ENCODE measurements around the gene TM9SF1. TPM values are rescaled to one million over a fixed set of nuclear protein-coding genes. Genes with fewer than 3 reads are reported as not detected.

TM9SF1 gene
- total RNA-seq, 1 experiment from 2014 or later: 91.9 TPM

DNA sequence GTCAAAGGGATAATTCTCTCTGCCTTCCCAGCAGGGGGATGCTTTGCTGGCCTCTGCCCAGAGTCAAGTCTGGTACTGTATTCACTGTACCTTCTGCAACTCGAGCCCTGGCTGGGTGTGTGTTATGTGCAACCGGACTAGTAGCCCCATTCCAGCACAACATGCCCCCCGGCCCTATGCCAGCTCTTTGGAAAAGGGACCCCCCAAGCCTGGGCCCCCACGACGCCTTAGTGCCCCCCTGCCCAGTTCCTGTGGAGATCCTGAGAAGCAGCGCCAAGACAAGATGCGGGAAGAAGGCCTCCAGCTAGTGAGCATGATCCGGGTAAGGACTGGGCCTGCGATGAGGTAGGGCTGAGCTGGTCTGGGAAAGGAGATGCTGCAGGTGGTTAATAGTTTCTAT lies 44.7 kb downstream of the TM9SF1 start:
- no peak for DNase-seq (ENCODE audit: low read depth)

DNA sequence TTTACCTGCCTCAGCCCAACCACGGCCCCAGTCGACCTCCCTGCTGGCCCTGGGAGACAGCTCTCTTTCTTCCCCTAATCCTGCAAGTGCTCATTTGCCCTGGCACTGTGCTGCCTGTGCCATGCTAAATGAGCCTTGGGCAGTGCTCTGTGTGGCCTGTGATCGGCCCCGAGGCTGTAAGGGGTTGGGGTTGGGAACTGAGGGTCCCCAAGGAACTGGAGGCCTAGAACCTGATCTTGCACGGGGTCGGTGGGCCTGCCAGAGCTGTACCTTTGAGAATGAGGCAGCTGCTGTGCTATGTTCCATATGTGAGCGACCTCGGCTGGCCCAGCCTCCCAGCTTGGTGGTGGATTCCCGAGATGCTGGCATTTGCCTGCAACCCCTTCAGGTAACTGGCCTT lies 45.2 kb downstream of the TM9SF1 start:
- no peak for DNase-seq (ENCODE audit: low read depth)

DNA sequence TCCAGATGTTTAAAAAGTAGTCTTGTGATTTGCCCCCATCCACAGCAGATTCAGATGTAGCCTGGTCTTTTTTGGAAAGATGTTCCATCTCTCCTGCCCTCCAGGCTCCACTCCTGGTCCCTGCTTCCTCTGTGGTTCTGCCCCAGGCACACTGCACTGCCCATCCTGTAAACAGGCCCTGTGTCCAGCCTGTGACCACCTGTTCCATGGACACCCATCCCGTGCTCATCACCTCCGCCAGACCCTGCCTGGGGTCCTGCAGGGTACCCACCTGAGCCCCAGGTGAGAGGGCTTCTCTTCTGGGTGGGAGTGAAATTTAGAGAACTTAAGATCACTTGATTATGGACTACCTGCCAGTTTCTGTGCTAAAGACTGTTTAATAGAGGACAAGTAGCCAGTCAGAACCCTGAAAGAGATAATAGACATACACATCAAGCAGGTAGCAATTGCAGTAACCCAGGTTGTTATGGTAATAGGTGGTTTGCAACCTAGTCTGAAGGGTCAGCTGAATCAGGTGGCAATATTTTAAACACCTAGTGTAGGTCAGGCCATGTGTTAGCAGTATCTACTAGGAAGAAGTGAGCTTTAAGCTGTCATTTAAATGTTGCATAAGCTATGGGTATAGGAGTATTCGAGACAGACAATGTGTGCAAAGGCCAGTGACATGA lies 45.8 kb downstream of the TM9SF1 start:
- no peak for DNase-seq (ENCODE audit: low read depth)

DNA sequence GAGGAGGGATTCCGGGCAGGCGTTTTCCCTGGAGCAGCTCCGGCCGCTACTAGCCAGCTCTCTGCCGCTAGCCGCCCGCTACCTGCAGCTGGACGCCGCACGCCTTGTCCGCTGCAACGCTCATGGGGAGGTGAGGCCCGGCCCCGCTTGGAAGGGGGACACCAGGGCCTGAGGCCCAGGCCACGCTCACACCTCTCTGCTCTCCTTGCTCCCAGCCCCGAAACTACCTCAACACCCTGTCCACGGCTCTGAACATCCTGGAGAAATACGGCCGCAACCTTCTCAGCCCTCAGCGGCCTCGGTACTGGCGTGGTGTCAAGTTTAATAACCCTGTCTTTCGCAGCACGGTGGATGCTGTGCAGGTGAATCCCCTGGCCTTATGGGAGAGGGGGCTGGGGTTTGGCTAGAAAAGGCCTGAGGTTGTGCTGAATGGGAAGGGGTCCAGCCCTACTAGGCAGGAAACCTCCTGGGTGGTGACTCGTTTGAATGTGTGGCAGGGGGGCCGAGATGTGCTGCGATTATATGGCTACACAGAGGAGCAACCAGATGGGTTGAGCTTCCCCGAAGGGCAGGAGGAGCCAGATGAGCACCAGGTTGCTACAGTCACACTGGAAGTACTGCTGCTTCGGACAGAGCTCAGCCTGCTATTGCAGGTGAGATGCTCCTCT lies 47.3 kb downstream of the TM9SF1 start:
- DNase-seq (ENCODE audit: low read depth): no peak

DNA sequence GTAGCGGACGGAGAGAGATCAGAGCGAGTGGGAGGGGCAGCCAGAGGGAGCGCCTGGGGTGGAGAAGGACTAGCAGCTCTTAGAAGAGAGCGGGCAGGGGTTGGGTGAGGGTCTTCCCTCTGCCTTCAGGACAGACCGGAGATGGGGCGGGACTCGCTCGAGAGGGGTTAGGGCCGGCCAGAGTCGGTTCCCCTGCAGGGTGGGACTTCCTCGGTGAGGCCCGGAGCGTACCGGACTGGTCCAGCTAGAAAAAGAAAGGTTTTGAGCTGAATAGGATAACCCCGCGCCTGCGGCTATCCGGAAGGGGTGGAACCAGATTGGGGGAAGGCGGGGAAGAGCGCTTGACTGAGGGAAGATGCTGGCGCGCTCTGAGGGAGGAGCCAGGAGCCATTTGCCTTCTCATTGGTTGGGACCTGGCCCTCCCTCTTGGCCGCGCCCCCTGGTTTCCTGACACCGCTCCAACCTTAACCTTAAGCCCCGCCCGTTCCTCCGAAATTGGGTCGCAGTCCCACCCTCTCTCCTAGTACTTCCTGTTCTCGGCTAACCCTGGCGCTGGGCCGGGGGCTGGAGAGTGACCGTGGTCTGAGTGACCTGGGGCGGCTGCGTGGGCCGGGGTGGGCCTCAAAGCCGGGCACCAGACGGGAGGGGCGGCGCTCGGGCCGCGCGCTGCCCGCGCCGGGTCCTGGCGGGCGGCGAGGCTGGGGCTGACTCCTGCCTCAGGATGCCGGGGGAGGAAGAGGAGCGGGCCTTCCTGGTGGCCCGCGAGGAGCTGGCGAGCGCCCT lies 48.1 kb downstream of the TM9SF1 start, which contains the start of gene RNF31:
TSS of gene RNF31 (plus strand) at position 521 of the 783 bp plus-strand sequence. CDS start at position 722, 201 bp downstream.
- DNase-seq (ENCODE audit: low read depth): peak; percentile 100

DNA sequence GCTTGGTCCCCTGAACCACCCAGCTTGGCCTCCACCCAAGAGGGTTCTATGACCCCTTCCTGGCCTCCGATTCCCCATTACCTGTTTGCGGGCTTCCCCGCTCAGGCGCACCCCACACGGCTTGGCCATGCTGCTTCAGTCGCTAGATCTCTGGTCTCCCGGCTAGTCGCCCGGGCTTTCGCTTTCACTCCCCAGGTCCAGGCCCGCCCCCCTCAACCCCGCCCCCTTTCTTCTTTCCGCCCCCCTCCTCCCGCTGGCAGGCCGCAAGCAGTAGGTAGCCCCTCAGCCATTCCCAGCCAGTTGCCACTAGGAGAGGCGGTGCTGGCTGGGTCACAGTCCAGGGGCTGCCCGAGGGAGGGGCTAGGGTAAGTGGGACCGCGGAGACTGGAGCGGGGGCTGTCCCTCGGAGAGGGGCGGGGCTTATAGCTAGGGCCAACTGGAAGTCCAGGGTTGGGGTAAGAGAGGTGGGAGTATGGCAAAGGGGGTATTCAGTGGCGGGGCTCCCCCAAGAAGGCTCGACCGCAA lies 48.7 kb downstream of the TM9SF1 start, which contains the start of gene PSME2:
TSS of gene PSME2 (minus strand) at position 158 of the 525 bp plus-strand sequence. CDS start at position 129, 29 bp downstream.
- peak; percentile 100 for DNase-seq (ENCODE audit: low read depth)

DNA sequence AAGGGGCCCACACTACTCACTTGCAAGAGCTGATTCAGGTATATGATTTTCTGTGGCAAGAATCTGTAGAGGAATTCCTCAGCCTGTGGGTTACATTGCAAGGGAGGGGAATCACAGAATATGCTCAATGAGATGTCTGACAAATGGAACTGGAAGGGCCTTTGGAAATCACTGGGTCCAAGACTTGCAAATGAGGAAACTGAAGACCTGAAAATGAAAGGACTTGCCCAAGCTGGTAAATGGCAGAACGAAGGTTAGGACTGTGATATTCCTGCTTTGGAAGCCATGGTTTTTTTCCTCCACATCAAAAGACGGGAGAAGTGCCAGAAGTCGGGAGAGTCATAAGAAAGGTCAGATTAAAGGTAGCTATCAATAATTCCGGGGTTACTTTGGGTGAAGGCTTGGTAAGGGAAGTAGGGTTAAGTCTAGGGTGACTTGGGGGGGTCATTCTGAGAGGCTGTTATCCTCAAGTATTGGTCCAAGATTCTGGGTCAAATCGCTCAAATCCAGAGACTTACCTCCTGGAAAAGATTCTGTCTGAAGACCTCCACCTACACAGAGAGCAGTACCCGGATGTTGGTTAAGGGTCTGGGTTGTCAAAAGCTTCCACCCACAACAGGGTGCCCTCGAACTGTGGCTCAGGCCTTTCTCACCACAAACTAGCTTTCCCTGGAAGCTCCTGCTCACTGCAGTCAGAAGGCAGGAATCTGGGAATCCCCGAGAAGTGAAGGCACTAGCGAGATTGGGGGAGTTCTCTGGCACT lies 49.4 kb downstream of the TM9SF1 start:
- DNase-seq (ENCODE audit: low read depth): no peak

DNA sequence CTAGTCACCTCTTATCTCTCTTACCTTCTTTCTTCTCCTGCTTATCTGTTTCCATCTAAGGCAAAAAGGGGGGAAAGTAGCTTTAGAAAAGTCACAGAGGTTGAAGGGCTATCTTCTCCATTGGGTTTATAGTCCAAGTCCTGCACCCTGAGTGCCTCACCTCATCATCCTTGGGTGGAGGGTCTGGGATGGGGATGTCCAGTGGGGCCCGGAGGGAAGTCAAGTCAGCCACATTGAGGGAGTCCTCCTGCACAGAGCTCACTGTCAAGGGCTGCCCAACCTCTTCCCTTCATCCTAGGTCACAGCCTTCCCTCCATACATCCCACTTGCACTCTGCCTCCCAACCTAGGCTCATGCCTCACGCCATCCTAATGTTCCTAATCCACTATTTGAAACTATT lies 50.0 kb downstream of the TM9SF1 start:
- DNase-seq (ENCODE audit: low read depth): no peak

DNA sequence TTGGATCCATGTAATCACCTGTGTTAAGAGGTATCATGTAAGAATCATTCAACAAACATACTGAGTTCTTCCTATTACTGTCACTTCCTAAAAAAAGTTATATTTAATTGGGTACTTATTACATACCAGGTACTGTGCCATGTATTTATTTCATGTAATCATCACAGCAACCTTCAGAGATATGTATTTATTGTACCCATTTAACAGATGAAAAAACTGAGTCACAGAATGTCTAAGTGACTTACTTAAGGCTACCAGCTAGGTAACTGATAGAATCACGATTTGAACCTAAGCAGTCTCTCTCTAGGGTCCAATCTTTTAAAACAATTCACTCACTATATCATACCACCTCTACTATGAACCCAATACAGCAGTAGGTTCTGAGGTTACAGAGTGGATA lies 50.8 kb downstream of the TM9SF1 start:
- DNase-seq (ENCODE audit: low read depth): no peak

DNA sequence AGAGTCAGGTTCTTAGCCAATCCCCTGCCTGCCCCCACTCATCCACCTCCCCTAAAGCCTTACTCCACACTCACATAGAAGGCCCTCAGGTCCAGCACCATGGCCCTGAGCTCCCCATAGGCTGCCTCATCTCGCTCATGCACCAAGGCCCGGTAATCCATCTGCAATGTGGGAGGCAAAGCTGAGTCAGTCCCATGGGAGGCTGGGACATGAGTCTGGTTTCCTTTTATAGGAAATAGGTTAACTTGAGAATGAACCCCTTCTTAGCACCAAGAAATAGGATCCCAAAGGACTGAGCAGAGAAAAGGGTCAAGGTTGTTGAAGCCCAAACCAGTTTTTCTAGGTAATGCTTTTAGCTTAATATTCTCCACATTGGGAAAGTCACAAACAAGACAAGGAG lies 51.7 kb downstream of the TM9SF1 start:
- DNase-seq (ENCODE audit: low read depth): peak; percentile 62

DNA sequence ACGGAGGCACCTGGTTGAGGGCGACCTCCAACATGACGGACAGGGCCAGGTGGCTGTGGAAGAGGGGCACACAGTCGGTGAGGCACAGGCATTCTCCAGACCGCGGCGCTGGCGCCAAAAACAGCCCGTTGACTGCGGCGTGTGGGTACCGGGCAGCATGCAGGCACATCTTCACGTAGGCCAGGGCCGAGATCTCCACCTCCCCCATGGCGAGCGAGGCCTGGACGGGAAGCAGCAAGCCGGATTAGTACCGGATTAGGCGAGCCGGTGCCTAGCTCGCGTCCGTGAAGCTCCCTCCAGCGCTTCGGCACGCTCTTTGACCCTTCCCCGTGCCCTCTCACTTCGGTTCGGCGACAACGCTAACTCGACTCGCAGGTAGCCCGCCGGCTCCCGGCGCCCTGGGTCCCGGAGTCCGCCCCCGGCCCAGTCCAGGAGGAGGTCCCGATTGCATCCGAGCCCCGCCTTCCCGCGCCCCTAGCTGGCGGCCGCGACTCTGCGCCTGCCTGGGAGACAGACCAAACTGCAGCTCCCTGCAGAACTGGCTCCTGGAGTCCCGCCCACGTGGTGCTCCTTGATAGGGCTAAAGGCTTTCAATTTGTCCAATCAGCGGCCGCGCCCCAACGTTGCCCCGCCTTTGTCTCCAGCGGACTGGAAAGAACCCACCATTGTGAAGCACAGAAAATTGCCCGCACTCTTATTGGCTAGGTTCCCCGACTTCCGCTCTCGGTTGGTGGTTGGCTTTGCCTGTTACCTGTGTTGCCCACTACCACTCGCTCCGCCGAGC lies 54.0 kb downstream of the TM9SF1 start, which contains the start of gene EMC9:
TSS of gene EMC9 (minus strand) at position 495 of the 784 bp plus-strand sequence. CDS start at position 208, 287 bp downstream.
- peak; percentile 100 for DNase-seq (ENCODE audit: low read depth)

DNA sequence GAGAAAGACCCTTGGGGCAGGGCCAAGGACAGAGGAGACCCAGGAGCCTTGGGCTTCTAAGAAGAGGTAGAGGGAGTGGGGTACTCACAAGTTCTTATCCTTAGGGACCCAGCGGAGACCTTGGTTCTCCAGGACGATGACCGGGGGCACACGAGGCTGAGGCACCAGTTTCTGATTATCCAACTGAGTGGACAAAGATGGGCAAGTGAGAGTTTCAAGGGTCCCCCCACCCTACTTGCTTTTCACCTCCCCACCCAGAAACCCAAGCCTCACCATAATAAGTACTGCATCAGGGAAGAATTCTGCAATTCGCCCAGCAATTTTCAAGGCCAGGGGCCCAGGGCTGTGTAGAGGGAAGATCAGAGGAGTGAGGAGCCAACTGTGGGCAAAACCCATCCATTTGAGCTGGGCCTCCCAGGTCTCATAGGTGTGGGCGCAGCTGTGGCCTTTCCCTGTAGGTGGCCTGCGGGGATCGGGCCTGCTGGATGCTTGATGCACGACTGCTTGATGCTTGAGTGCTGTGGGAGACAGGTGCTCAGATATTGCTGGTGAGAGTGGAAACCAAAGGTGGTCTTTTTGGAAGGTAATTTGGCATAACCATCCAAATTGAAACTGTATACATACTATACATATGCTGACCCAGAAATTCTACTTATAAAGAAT lies 55.8 kb downstream of the TM9SF1 start:
- DNase-seq (ENCODE audit: low read depth): no peak

Other genes with a start within 250 kb of the TM9SF1 start
- 32.0 and 52.7 TPM in 2 replicates for gene DHRS4, start 241.7 kb downstream of the TM9SF1 start, total RNA-seq (2014; rRNA removed; shearing (Covaris generic))
- 10.7 and 18.7 TPM in 2 replicates for gene DHRS4L2, start 206.5 kb downstream of the TM9SF1 start, total RNA-seq (2014; rRNA removed; shearing (Covaris generic))
- under 0.01 TPM in 1 of 2 replicates, not detected in the other for gene CARMIL3, start 143.4 kb downstream of the TM9SF1 start, total RNA-seq (2014; rRNA removed; shearing (Covaris generic))
- not detected in 2 replicates for gene CPNE6, start 123.9 kb downstream of the TM9SF1 start, total RNA-seq (2014; rRNA removed; shearing (Covaris generic))
- 6.6 and 12.6 TPM in 2 replicates for gene PCK2, start 101.1 kb downstream of the TM9SF1 start, total RNA-seq (2014; rRNA removed; shearing (Covaris generic))
- 68.9 and 75.2 TPM in 2 replicates for gene DCAF11, start 80.7 kb downstream of the TM9SF1 start, total RNA-seq (2014; rRNA removed; shearing (Covaris generic))
- gene NRL, start 80.5 kb downstream of the TM9SF1 start, total RNA-seq (2014; rRNA removed; shearing (Covaris generic)): 3.1 and 5.9 TPM in 2 replicates
- gene FITM1, start 64.8 kb downstream of the TM9SF1 start, total RNA-seq (2014; rRNA removed; shearing (Covaris generic)): 2.7 TPM in 1 of 2 replicates, not detected in the other
- 191 and 208 TPM in 2 replicates for gene PSME1, start 59.2 kb downstream of the TM9SF1 start, total RNA-seq (2014; rRNA removed; shearing (Covaris generic))
- 25.4 and 46.5 TPM in 2 replicates for gene EMC9, start 53.9 kb downstream of the TM9SF1 start, total RNA-seq (2014; rRNA removed; shearing (Covaris generic))
- gene PSME2, start 48.8 kb downstream of the TM9SF1 start, total RNA-seq (2014; rRNA removed; shearing (Covaris generic)): 241 and 245 TPM in 2 replicates
- gene RNF31, start 47.9 kb downstream of the TM9SF1 start, total RNA-seq (2014; rRNA removed; shearing (Covaris generic)): 49.7 and 68.1 TPM in 2 replicates
- gene IRF9, start 34.2 kb downstream of the TM9SF1 start, total RNA-seq (2014; rRNA removed; shearing (Covaris generic)): 7.9 and 25.5 TPM in 2 replicates
- gene REC8, start 23.4 kb downstream of the TM9SF1 start, total RNA-seq (2014; rRNA removed; shearing (Covaris generic)): not detected in 2 replicates
- 165 and 275 TPM in 2 replicates for gene IPO4, start 6.6 kb downstream of the TM9SF1 start, total RNA-seq (2014; rRNA removed; shearing (Covaris generic))
- not detected in 2 replicates for gene TSSK4, start 10.3 kb upstream of the TM9SF1 start, total RNA-seq (2014; rRNA removed; shearing (Covaris generic))
- 60.1 and 89.8 TPM in 2 replicates for gene CHMP4A, start 18.0 kb upstream of the TM9SF1 start, total RNA-seq (2014; rRNA removed; shearing (Covaris generic))
- gene MDP1, start 20.6 kb upstream of the TM9SF1 start, total RNA-seq (2014; rRNA removed; shearing (Covaris generic)): 12.7 and 18.9 TPM in 2 replicates
- gene NEDD8, start 36.9 kb upstream of the TM9SF1 start, total RNA-seq (2014; rRNA removed; shearing (Covaris generic)): 308 and 348 TPM in 2 replicates
- gene GMPR2, start 37.5 kb upstream of the TM9SF1 start, total RNA-seq (2014; rRNA removed; shearing (Covaris generic)): 83.3 and 112 TPM in 2 replicates
- gene TINF2, start 47.2 kb upstream of the TM9SF1 start, total RNA-seq (2014; rRNA removed; shearing (Covaris generic)): 34.6 and 48.3 TPM in 2 replicates
- gene TGM1, start 67.7 kb upstream of the TM9SF1 start, total RNA-seq (2014; rRNA removed; shearing (Covaris generic)): 0.69 and 2.6 TPM in 2 replicates
- gene RABGGTA, start 76.2 kb upstream of the TM9SF1 start, total RNA-seq (2014; rRNA removed; shearing (Covaris generic)): 21.5 and 22.1 TPM in 2 replicates
- 1.7 and 4.9 TPM in 2 replicates for gene DHRS1, start 104.3 kb upstream of the TM9SF1 start, total RNA-seq (2014; rRNA removed; shearing (Covaris generic))
- gene NOP9, start 104.4 kb upstream of the TM9SF1 start, total RNA-seq (2014; rRNA removed; shearing (Covaris generic)): 15.8 and 17.1 TPM in 2 replicates
- gene CIDEB, start 112.5 kb upstream of the TM9SF1 start, total RNA-seq (2014; rRNA removed; shearing (Covaris generic)): 0.06 TPM in 1 of 2 replicates, not detected in the other
- 6.9 and 16.7 TPM in 2 replicates for gene LTB4R2, start 114.7 kb upstream of the TM9SF1 start, total RNA-seq (2014; rRNA removed; shearing (Covaris generic))
- gene LTB4R, start 116.1 kb upstream of the TM9SF1 start, total RNA-seq (2014; rRNA removed; shearing (Covaris generic)): 2.5 and 6.3 TPM in 2 replicates
- gene ADCY4, start 139.6 kb upstream of the TM9SF1 start, total RNA-seq (2014; rRNA removed; shearing (Covaris generic)): 0.17 TPM in 1 of 2 replicates, not detected in the other
- gene RIPK3, start 144.6 kb upstream of the TM9SF1 start, total RNA-seq (2014; rRNA removed; shearing (Covaris generic)): not detected in 2 replicates
- gene NFATC4, start 172.7 kb upstream of the TM9SF1 start, total RNA-seq (2014; rRNA removed; shearing (Covaris generic)): 14.5 and 28.8 TPM in 2 replicates
- gene NYNRIN, start 203.6 kb upstream of the TM9SF1 start, total RNA-seq (2014; rRNA removed; shearing (Covaris generic)): 0.33 and 0.57 TPM in 2 replicates
- not detected in 2 replicates for gene CBLN3, start 234.2 kb upstream of the TM9SF1 start, total RNA-seq (2014; rRNA removed; shearing (Covaris generic))
- gene KHNYN, start 234.5 kb upstream of the TM9SF1 start, total RNA-seq (2014; rRNA removed; shearing (Covaris generic)): 22.4 and 29.4 TPM in 2 replicates
- 9.3 and 10.0 TPM in 2 replicates for gene SDR39U1, start 247.3 kb upstream of the TM9SF1 start, total RNA-seq (2014; rRNA removed; shearing (Covaris generic))

Data from Daoy (cell line).